Anterior cingulate cortex (tissue), 58 donors: ENCODE results near the gene KRT15.
"Not testable (repeated sequence)": the region's sequence is repeated elsewhere in the genome, so short reads cannot be mapped to it uniquely, and the experiment has no call there.

Experiments used
- DNase-seq, 58 donors: peaks; one replicate each; lab custom pipeline; 2025; lab: John Stamatoyannopoulos, UW

Gene KRT15

DNA sequence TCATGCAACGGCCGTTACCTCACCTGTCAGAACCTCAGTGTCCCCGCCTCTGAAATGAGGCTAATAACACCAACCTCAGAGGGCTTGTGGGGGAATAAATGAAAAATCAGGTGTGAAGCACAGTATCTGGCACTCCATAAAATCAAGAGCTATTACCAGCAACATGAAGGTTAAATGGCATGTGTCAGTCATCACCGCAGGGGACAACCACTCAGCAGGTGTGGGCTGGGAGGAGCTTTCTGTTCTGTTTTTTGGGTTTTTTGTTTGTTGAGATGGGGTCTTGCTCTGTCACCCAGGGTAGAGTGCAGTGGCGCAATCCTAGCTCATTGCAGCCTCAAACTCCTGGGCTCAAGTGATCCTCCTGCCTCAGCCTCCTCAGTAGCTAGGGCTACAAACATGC is 26.2 kb upstream of the KRT15 start:
- no peak for DNase-seq

DNA sequence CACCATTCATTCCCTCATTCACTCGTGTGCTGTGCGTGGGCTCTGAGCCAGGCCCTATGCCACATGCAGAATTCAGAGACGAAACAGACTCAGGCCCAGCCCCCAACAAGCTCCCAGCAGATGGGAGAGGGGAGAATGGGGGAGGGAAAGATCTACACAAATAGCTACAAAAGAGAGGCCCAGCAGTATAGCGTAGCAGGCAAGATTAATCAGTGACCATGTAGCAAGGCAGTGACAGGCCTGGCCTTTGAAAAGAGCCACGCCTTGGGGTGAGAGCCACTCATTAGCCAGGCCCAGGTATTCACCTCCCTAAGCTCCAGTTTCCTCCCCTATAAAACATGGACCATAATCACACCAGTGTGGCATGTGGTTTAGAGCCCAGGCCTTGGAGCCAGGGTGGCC is 25.8 kb upstream of the KRT15 start:
- DNase-seq, result peak in 6 of 58 donors; percentile 3 to 28 (median 10)

DNA sequence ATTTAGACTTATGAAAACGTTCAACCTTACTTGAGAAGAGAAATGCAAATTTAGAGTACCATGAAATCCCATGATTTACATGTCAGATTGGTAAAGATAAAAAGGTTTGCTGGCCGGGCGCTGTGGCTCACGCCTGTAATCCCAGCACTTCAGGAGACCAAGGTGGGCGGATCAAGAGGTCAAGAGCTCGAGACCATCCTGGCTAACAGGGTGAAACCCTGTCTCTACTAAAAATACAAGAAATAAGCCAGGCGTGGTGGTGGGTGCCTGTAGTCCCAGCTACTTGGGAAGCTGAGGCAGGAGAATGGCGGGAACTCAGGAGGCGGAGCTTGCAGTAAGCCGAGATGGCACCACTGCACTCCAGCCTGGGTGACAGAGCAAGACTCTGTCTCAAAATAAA is 24.1 kb upstream of the KRT15 start:
- DNase-seq, result not testable (repeated sequence)

DNA sequence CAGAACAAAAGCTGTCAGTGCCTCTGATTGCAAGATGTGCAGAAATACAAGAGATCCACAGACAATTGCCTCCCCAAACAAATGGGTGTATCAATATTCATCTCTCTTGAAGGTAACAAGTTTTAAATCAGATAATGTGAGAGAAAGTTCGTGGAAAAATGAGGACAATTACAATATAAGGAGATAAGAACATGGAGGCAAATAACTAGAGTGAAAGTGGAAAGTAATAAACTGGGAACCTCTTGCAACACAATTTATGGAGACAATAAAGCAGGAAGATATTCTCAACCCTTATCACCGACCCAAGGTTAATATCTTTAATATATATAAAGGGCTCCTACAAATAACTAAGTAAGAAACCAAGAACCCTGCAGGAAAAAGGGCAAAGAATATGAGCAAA is 23.7 kb upstream of the KRT15 start:
- no peak for DNase-seq

DNA sequence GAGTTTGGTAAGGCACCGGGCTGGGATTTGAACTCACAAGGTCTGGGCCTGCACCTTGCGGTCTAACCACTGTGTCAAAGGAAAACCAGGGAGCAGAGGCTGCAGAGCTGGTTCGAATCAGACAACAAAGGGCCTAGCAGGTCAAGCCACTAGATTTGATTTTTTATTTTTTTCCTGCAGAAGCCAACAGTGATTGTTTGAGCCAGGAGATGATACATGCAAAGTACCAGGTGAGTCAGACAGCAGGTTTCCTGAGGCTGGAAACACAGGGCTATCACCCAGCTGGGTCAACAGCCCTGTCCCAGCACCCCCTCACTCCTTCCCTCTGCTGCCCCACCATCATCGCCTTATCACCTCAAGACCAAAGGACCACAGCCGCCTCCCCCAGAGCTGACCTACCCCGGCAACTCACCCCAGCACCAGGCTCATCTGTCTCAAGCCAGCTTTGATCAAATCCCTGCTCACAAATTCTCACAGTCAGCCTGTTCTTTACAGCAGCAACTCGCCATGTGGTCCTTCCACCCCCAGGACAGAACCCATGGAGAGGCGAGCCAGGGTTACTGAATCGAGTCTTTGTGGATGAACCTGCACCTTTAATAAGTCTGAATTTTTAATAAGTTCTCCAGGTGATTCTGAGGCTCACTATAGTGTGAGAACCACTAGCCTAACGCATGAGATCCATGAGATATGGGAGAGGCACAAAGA is 22.4 kb upstream of the KRT15 start:
- no peak for DNase-seq

DNA sequence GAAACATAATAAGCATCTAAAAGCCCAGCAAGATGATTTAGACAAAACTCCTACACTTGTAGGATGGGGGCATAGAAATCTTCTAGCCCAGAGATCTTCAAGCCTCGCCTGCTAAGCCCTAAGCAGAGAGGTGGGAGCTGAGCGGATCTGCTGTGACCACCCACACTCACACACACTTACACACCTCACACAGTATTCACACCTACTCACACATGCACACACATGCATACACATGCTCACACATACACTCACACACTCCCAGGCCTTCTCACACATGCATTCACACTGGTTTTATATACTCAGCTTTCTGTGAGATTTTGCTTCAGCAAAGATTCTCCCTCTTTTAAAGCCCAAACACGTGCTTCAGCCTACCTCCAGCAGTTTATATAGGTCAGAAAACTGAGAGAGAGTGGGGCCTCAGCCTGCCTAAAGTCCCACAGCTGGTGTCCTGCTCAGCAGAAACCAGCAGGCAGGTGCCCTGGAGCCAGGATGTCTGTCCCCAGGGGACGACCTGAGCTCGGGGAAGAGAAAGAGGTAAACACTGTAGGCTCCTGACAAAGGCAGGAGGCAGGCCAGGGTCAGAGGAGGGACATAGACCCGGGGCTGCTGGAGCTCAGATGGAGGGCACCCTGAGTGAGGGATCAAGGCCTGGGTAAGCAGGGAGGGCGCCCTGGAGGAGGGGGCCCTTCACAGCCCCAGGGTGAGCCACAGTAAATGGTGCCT is 21.4 kb upstream of the KRT15 start:
- DNase-seq, result no peak

DNA sequence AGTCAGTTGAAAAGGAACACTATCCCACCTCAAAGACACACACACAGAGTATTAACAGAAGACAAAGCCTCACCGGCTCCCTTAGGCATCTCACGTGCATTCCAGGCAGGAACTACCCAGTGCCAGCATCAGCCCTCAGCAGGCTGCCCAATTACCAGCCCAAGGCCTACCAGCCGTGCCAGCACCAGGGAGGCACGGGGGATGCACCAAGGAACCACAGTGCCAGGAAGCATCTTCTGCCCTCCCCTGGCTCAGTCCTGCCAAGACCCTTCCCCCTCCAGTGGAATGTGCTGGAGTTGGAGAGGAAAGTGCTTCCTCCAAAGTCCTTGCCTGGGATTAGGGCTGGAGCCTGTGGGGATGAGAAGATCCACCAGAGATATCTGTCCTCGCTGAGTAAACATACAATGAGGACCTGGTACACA is 20.4 kb upstream of the KRT15 start:
- DNase-seq, result no peak

DNA sequence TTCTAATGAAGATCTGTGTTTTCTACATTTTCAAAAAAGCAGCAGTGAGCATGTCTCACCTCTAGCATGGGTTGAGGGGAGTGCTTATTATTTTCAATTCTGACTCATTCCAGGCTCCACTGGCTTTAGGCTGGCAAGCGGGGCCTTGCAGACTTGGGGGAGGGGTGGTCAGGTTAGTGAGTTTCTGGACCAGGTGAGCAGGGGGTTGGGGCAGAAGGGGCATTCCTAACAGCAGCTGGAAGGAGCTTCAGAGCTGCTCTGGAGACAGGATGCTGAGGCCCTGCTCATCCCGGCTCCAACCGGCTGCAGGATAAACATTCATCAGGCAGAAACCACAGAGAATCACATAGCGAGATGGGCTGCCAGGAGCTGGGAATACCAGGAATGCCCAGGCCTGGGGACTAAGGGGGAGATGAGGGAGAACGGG is 19.9 kb upstream of the KRT15 start:
- DNase-seq, result no peak

DNA sequence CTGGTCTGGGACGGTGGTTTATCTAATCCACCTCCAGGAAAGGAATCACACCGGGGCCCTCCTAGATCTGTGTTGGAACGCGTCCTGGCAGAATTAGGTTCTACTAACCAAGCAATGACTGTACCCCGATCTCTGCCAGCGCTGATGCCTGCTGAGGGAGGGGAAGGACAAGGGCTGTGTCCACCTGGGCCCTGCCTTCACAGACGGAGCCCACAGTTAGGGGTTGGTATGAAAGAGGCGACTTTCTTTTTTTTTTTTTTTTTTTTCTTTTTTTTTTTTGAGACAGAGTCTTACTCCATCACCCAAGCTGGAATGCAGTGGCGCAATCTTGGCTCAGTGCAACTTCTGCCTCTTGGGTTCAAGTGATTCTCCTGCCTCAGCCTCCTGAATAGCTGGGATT is 19.3 kb upstream of the KRT15 start:
- no peak for DNase-seq

DNA sequence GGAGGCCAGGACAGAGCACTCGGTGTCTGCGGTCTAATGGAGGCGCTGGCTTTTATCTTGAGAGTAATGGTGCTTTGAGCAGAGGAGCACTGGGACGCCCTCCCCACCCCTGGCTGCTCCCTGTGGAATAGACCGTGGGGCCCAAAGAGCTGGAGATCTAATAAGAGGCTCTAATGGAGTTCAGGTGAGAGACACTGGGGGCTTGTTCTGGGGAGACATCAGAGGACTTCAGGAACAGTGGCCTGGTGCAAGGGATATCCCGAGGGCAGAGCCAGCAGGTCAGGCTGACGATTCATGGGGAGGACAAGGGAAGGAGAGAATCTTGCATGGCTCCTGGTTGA is 18.9 kb upstream of the KRT15 start:
- no peak for DNase-seq

DNA sequence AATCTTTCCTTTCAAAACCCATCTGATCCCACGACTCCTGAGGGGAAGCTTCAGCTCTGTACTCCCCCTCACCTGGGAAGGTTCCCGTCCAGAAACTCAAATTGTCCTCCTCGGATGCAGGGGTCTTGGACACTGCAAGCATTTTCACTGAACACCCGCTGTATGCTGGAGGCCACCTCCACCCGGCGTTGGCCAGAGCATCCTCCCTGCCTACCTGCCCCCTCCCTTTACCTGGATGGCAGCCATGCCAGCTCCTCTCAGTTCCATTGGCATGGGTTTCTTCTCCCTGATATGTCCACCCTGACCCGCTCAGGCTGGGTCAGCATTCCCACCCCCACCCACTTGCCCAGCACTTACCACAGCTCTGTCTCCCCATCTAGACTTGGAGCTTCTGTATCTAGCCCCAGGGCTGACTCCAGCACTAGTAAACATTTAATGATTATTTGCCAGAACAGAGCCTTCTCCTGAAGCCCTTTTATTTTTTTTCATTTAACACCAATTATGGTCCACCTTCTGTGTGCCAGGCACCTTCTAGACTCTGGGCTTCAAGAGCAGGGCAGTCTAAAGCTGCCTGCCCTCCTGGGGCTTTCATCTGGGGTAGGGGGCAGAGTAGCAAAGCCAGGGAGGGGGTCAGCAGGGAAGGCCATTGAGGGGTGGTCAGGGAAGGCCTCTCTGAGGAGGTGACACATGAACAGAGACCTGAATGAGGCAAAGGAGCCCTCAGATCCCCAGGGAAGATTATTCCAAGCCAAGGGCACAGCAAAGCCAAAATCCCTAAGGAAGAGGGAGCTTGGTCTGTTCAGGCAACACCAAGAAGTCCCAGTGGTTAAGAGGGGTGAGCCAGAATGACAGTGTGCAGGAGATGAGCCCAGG is 18.3 kb upstream of the KRT15 start:
- no peak for DNase-seq

DNA sequence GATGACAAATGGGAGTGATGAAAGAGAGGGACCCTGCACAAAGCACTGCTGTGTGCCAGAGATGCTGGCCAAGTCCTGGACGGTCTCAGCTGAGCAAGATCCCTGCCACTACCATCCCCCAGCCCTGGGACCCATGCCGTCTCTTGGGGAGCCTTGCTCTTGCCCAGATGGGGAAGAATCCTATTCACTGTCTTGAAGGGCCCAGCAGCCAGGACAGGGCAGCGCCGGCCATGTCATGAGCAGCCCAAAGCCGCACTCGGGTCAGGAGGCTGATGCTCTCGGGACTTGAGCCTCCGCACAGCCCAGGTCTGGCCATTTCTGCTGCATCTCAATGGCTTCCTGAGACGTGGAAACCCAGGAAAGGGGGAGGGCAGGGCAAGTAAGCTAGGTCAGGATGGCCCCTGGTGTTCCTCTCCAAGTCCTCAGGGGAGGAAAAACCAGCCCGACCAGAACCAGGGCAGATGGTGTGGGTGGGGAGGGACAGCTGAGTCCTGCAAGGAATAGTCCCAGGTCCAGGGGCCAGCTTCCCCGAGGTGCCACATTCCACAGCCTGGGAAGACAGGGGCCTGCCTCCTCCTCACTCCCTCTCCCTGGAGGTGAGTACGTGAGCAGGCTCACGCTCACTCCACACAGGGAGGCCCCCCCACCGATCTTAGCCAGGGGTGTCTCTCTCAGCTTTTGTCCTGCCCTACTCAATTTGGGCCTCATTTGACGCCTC is 17.2 kb upstream of the KRT15 start:
- DNase-seq, result no peak

DNA sequence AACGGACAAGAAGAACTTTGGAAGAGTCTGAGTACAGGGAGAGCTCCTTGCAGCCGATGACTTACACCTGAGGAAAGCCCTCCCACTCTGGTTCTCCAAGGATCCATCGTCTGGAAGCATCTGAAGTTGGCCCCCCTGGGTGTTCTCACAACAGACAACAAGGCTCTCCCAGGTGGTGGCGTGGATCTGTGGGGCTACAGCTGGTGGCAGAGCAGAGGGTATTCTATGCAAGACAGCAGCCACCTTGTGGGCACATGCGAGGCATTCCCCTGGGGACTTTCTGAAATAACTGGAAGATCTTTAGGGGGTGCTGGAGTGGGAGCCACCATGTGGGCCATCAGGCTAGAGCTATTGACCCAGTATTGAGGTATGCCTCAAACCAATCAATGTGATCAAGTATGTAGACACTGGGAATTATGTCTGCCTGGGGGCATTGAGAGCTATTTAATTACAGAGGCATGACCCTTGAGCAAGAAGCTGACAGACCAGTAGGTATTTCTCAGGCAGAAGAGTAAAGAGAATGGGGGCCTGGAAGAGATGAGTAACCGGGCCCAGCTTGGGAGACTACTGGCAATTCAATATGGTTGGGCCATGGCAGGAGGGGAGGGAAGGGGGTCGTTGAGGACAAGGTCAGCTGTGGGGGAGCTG is 16.3 kb upstream of the KRT15 start:
- DNase-seq, result no peak

DNA sequence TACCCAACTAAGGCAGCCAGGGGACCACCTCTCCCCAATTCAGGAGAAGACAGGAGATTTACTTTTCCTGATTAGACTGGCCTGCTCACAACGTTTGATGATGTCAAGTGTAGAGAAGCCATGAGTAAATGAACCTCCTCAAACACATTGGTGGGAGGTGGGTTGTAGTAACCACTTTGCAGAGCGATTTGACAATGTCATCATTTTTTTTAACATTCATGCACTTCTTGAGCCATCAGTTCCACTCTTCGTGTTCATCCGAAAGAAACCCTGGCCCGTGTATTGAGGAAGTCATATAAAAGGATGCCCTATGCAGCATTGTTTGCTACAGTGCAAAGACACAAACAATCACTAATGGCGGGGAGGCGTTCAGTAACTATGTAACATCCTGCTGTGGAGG is 14.9 kb upstream of the KRT15 start:
- DNase-seq, result no peak

DNA sequence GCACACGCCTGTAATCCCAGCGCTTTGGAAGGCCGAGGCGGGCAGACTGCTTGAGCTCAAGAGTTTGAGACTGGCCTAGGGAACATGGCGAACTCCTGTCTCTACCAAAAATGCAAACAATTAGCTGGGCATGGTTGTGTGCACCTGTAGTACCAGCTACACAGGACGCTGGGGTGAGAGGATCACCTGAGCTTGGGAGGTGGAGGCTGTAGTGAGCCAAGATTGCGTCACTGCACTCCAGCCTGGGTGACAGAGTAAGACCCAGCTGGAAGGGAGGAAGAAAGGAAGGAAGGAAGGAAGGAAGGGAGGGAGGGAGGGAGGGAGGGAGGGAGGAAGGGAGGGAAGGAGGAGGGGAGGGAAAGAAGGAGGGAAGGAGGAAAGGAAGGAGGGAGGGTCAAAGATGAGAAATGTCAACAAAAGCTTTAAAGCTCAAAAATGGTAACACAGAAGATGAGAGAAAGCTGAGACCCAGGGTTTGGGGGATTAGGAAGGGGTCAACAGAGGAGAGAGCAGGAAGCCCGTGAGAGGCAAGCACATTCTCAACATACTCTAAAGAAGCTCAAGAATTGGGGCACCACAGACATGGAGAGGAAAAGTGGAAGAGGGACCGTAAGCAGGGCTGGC is 14.4 kb upstream of the KRT15 start:
- no peak for DNase-seq

DNA sequence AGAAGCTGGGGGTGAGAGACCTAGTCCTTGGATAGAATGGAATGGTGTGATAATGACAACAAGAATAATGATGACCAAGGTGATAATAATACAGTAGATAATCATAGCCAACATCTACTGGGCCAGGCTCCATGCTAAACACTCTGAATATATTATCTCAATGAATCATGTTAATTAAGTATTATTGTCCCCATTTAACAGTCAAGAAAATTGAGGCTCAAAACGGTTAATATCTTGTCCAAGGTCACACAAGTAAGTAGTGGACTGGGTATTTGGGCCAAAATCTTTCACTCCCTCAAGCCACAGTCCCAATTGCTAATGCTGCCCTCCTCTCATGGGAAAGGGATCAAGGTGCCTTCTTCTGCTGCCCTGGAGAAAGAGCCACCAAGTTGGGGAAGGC is 13.3 kb upstream of the KRT15 start:
- DNase-seq, result no peak

DNA sequence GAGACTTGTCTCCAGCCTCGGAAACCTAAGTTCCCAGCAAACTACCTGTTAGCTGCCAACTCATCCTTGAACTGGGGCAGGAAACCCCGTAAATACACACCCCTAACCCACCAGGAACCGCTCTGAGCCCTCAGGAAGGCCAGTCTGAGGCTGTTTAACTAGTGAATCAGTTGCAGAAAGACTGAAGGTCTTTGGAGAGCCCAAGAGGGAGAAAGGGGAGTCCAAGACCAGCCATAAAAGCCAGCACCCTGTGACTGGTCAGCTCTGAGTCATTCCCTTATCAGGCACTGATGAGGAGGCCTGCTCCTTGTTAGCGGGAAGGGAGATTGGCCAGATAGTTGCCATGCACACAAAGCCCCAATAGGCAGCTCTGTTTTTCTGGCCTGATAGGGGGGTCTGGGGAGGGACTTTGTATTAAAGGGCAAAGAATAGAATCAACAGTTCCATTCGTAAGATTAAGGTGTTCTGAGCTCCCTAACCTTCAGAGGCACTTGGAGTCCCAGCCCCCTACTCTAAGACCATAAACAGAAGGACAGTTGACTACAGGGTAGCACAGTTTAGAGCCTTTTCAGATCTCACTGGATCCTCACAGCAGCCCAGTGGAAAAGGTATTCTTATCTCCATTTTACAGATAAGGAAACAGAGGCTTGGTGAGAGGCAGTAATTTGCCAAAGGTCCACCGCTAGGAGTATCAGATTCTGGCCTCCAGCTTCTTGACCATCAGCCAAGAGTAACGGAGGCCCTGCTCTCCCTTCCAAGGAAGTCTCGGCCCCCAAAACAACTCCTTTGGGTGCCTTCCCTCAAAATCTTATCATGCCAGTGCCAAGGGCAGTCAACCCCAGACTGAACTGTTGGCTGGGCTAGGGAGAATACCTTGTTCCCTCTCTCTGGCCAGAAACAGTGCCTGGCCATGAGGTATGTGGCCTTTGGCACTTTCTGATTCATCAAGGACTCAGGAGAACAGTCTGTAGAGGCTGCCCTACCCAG is 11.7 kb upstream of the KRT15 start:
- no peak for DNase-seq

DNA sequence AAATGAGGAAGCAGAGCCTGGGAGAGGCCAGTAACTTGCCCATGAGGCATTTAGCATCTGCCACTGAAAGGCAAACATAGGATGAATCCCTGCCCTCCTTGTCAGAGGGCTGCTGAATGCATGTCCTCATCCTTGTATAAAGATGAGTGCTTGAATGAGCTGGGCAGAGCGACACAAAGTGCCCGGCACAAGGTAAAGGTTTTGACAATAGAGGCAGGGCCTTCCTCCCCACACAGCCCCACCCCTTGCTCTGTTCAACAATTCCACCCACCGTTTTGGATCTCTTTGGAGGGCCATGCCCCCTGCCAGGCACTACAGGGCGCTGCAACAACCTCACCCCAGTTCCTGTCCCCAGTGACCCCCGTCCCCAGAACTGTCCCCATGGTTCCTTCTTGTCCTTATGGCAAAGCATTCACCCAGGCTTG is 10.8 kb upstream of the KRT15 start:
- no peak for DNase-seq

DNA sequence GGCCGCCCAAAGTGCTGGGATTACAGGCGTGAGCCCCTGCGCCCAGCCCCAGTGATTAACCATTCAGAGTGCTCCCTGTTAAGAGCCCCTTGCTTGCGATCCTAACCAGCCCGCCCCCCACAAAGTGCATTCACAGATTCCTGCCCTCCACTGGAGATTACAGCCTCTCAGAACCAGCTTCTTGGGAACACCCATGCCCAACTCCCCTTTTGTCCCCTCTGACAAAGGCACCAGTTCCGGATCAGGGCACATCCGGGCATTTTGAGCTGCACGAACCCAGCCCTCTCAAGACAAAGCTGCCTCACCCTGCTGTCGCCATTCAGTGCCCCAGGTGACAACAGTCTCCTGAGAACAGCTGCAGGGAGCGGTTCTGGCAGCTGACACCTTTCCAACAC is 10.3 kb upstream of the KRT15 start:
- DNase-seq, result no peak
